ENCODE results near the gene RGS12. TPM values are rescaled to one million over a fixed set of nuclear protein-coding genes. Genes with fewer than 3 reads are reported as not detected.

Gene RGS12
- total and polyA plus RNA-seq, 3 experiments from 2014 or later: 2.3 to 3.0 (median 2.4) TPM

- no peaks in the 10 kb centered on the region for H3K27me3 Mint-ChIP-seq
- H3K4me3 Mint-ChIP-seq: no peak overlapping the region
- H3K4me3 ChIP-seq (ENCODE audit: low read length): no peak overlapping the region
- no peaks in the 10 kb centered on the region for H3K36me3 ChIP-seq (ENCODE audit: insufficient read depth, low read length)
- no peak overlapping the region for H3K27ac ChIP-seq (ENCODE audit: low read depth, low read length)
- POLR2A ChIA-PET: no interaction called here
- H3K9me3 ChIP-seq (ENCODE audit: low read length): no peaks in the 10 kb centered on the region
- H3K27me3 ChIP-seq (ENCODE audit: insufficient read depth, low read length, poor library complexity, severe bottlenecking): no peaks in the 10 kb centered on the region
- H3K4me1 Mint-ChIP-seq: no peaks in the 10 kb centered on the region
- H3K27ac Mint-ChIP-seq: no peak overlapping the region
- H3K4me1 ChIP-seq (ENCODE audit: insufficient read depth, low read length): no peaks in the 10 kb centered on the region
- H3K9me3 Mint-ChIP-seq: no peaks in the 10 kb centered on the region
- DNase-seq: peak in 1 of 5 donors; percentile 42
- CTCF ChIA-PET: no interaction called here
- no peaks in the 10 kb centered on the region for H3K36me3 Mint-ChIP-seq
Observed at GRCh38 chr4:3268395-3269104, 24.3 kb upstream of the RGS12 start.

DNA sequence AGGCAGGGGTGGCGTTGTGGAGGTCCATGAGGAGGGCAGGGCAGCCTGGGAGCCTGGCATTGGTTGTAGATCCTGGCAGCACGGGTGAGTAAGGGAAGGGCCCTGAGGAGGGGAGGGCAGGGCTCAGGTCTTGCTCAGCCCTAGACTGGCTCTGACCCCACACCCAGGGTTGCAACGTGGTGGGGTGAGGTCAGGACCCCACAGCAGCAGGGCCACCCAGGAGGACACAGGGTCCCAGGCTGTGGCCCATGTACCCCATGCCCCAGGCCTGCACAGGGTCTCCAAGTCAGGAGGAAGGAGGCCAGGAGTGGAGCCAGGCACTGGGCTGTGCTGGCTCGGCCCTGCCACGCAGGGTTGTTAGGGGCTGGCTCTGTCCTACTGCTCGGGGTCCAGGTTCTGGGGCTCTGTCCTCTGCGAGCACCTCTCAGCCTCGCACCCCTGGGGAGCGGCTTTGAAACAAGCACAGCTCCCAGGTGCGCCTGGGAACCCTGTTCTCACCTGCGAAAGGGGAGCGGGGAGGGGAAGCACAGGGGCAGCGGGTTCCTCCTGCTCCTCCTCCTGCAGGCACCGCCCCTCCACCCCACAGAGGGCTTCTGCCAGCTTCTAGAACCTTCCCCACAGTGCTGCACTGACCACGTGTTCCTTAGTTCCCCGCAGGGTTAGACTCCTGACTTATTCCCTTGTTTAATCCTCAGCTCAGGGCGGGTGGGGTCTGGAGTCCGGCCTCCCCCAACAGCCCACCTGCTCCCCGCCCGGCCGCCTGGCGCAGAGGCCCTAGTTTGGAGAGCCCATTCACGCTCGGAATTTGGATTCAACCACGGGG lies 23.5 kb upstream of the RGS12 start:
- H3K27ac Mint-ChIP-seq: peak overlapping the region in 1 of 8 donors; percentile 29
- H3K9me3 ChIP-seq (ENCODE audit: low read length): no peaks in the 10 kb centered on the region
- ChIA-PET POLR2A (no interaction called here), CTCF (no interaction called here)
- H3K27me3 Mint-ChIP-seq: no peaks in the 10 kb centered on the region
- no peaks in the 10 kb centered on the region for H3K27me3 ChIP-seq (ENCODE audit: insufficient read depth, low read length, poor library complexity, severe bottlenecking)
- no peaks in the 10 kb centered on the region for H3K36me3 Mint-ChIP-seq
- H3K27ac ChIP-seq (ENCODE audit: low read depth, low read length): no peak overlapping the region
- no peaks in the 10 kb centered on the region for H3K4me1 ChIP-seq (ENCODE audit: insufficient read depth, low read length)
- no peak overlapping the region for H3K4me3 ChIP-seq (ENCODE audit: low read length)
- no peak for DNase-seq
- H3K36me3 ChIP-seq (ENCODE audit: insufficient read depth, low read length): no peaks in the 10 kb centered on the region
- H3K9me3 Mint-ChIP-seq: no peaks in the 10 kb centered on the region
- H3K4me3 Mint-ChIP-seq: no peak overlapping the region
- no peaks in the 10 kb centered on the region for H3K4me1 Mint-ChIP-seq

- Mint-ChIP-seq H3K4me1 (no peaks in the 10 kb centered on the region), H3K27ac (no peak overlapping the region), H3K9me3 (no peaks in the 10 kb centered on the region), H3K4me3 (no peak overlapping the region), H3K36me3 (no peaks in the 10 kb centered on the region), H3K27me3 (no peaks in the 10 kb centered on the region)
- Histone ChIP-seq H3K27ac (ENCODE audit: low read depth, low read length) (no peak overlapping the region), H3K9me3 (ENCODE audit: low read length) (no peaks in the 10 kb centered on the region), H3K36me3 (ENCODE audit: insufficient read depth, low read length) (no peaks in the 10 kb centered on the region), H3K27me3 (ENCODE audit: insufficient read depth, low read length, poor library complexity, severe bottlenecking) (no peaks in the 10 kb centered on the region), H3K4me3 (ENCODE audit: low read length) (no peak overlapping the region), H3K4me1 (ENCODE audit: insufficient read depth, low read length) (no peaks in the 10 kb centered on the region)
- POLR2A ChIA-PET: no interaction called here
- DNase-seq: no peak
- CTCF ChIA-PET: interaction anchor here (1.0 kb wide), 1 partner anchor 12 kb away, joined by 3 read pairs; no protein-coding TSS in a partner anchor
Observed at GRCh38 chr4:3269991-3270611, 22.7 kb upstream of the RGS12 start.

DNA sequence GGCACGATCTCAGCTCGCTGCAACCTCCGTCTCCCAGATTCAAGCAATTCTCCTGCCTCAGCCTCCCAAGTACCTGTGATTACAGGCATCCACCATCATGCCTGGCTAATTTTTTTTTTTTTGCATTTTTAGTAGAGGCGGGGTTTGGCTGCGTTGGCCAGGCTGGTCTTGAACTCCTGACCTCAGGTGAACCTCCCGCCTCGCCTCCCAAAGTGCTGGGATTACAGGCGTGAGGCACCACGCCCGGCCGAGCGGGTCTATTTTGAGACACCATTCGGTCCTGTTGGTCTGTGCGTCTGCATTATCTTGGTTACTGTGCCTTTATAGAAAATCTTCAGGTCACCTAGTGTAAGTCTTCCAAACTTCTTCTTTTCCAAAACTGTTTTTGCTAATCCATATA lies 21.7 kb upstream of the RGS12 start:
- Mint-ChIP-seq H3K36me3 (no peaks in the 10 kb centered on the region), H3K27me3 (no peaks in the 10 kb centered on the region), H3K27ac (no peak overlapping the region), H3K4me3 (no peak overlapping the region), H3K4me1 (no peaks in the 10 kb centered on the region), H3K9me3 (no peaks in the 10 kb centered on the region)
- Histone ChIP-seq H3K9me3 (ENCODE audit: low read length) (no peaks in the 10 kb centered on the region), H3K4me3 (ENCODE audit: low read length) (no peak overlapping the region), H3K4me1 (ENCODE audit: insufficient read depth, low read length) (no peaks in the 10 kb centered on the region), H3K36me3 (ENCODE audit: insufficient read depth, low read length) (no peaks in the 10 kb centered on the region), H3K27ac (ENCODE audit: low read depth, low read length) (no peak overlapping the region), H3K27me3 (ENCODE audit: insufficient read depth, low read length, poor library complexity, severe bottlenecking) (no peaks in the 10 kb centered on the region)
- POLR2A ChIA-PET: no interaction called here
- CTCF ChIA-PET: interaction anchor here (1.0 kb wide), 1 partner anchor 13 kb away, joined by 3 read pairs; no protein-coding TSS in a partner anchor
- no peak for DNase-seq

DNA sequence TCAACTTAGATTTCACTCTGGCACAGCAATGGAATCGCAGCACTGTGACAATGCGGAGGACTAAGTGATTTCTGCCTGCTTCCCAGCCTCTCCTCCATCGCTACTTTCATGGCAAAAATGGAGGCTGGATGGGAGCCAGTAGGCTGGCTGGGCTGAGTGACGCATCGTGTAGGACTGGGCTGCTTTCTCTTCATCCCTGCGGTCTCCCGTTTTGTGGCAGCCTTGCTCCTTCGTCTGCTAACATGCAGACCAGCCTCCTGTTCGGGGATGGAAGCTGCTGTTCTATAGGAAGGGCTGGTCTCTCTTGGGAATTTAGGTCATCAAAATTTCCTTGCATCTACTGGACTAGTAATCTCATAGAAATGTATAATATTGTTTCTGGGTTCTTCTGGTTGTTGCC lies 15.8 kb upstream of the RGS12 start:
- Mint-ChIP-seq H3K36me3 (peaks cover 1 to 25% (median 7%) of the 10 kb centered on the region in 3 donors), H3K27ac (no peak overlapping the region), H3K4me1 (no peaks in the 10 kb centered on the region), H3K4me3 (no peak overlapping the region), H3K9me3 (peaks cover 0 to 7% (median 6%) of the 10 kb centered on the region in 5 donors), H3K27me3 (peaks cover 6 to 22% of the 10 kb centered on the region in 2 donors)
- H3K27me3 ChIP-seq (ENCODE audit: insufficient read depth, low read length, poor library complexity, severe bottlenecking): no peaks in the 10 kb centered on the region
- no peak overlapping the region for H3K4me3 ChIP-seq (ENCODE audit: low read length)
- H3K27ac ChIP-seq (ENCODE audit: low read depth, low read length): no peak overlapping the region
- no peaks in the 10 kb centered on the region for H3K4me1 ChIP-seq (ENCODE audit: insufficient read depth, low read length)
- H3K9me3 ChIP-seq (ENCODE audit: low read length): no peaks in the 10 kb centered on the region
- no peaks in the 10 kb centered on the region for H3K36me3 ChIP-seq (ENCODE audit: insufficient read depth, low read length)
- ChIA-PET CTCF (no interaction called here), POLR2A (no interaction called here)
- DNase-seq: no peak

- no peaks in the 10 kb centered on the region for H3K9me3 ChIP-seq (ENCODE audit: low read length)
- Mint-ChIP-seq H3K9me3 (peaks cover 0 to 12% (median 10%) of the 10 kb centered on the region in 5 donors), H3K4me1 (no peaks in the 10 kb centered on the region), H3K36me3 (peaks cover 1 to 37% (median 7%) of the 10 kb centered on the region in 3 donors), H3K27ac (no peak overlapping the region), H3K27me3 (peaks cover 10 to 34% of the 10 kb centered on the region in 2 donors), H3K4me3 (no peak overlapping the region)
- H3K4me3 ChIP-seq (ENCODE audit: low read length): no peak overlapping the region
- DNase-seq: no peak
- no peaks in the 10 kb centered on the region for H3K27me3 ChIP-seq (ENCODE audit: insufficient read depth, low read length, poor library complexity, severe bottlenecking)
- no peaks in the 10 kb centered on the region for H3K4me1 ChIP-seq (ENCODE audit: insufficient read depth, low read length)
- ChIA-PET CTCF (no interaction called here), POLR2A (no interaction called here)
- no peak overlapping the region for H3K27ac ChIP-seq (ENCODE audit: low read depth, low read length)
- H3K36me3 ChIP-seq (ENCODE audit: insufficient read depth, low read length): no peaks in the 10 kb centered on the region
Observed at GRCh38 chr4:3280466-3280865, 12.4 kb upstream of the RGS12 start.

GRCh38 chr4:3283483-3283882 lies 9.3 kb upstream of the RGS12 start:
- Histone ChIP-seq H3K4me3 (ENCODE audit: low read length) (no peak overlapping the region), H3K27me3 (ENCODE audit: insufficient read depth, low read length, poor library complexity, severe bottlenecking) (no peaks in the 10 kb centered on the region), H3K27ac (ENCODE audit: low read depth, low read length) (no peak overlapping the region), H3K9me3 (ENCODE audit: low read length) (no peaks in the 10 kb centered on the region), H3K36me3 (ENCODE audit: insufficient read depth, low read length) (no peaks in the 10 kb centered on the region), H3K4me1 (ENCODE audit: insufficient read depth, low read length) (no peaks in the 10 kb centered on the region)
- Mint-ChIP-seq H3K4me1 (no peaks in the 10 kb centered on the region), H3K27me3 (peaks cover 13 to 40% of the 10 kb centered on the region in 2 donors), H3K36me3 (peaks cover 1 to 34% (median 7%) of the 10 kb centered on the region in 3 donors), H3K9me3 (peaks cover 0 to 12% (median 10%) of the 10 kb centered on the region in 5 donors), H3K27ac (no peak overlapping the region), H3K4me3 (no peak overlapping the region)
- DNase-seq: no peak
- CTCF ChIA-PET: no interaction called here
- POLR2A ChIA-PET: no interaction called here

GRCh38 chr4:3283916-3284315 lies 8.9 kb upstream of the RGS12 start:
- no peak for DNase-seq
- H3K36me3 ChIP-seq (ENCODE audit: insufficient read depth, low read length): no peaks in the 10 kb centered on the region
- no peaks in the 10 kb centered on the region for H3K9me3 ChIP-seq (ENCODE audit: low read length)
- no peaks in the 10 kb centered on the region for H3K4me1 ChIP-seq (ENCODE audit: insufficient read depth, low read length)
- H3K4me1 Mint-ChIP-seq: no peaks in the 10 kb centered on the region
- H3K4me3 Mint-ChIP-seq: no peak overlapping the region
- H3K36me3 Mint-ChIP-seq: peaks cover 1 to 32% (median 7%) of the 10 kb centered on the region in 3 donors
- no peak overlapping the region for H3K27ac Mint-ChIP-seq
- peaks cover 0 to 12% (median 10%) of the 10 kb centered on the region in 5 donors for H3K9me3 Mint-ChIP-seq
- no peak overlapping the region for H3K4me3 ChIP-seq (ENCODE audit: low read length)
- CTCF ChIA-PET: no interaction called here
- POLR2A ChIA-PET: no interaction called here
- no peaks in the 10 kb centered on the region for H3K27me3 ChIP-seq (ENCODE audit: insufficient read depth, low read length, poor library complexity, severe bottlenecking)
- peaks cover 14 to 40% of the 10 kb centered on the region in 2 donors for H3K27me3 Mint-ChIP-seq
- no peak overlapping the region for H3K27ac ChIP-seq (ENCODE audit: low read depth, low read length)
